A673 (cell line): ENCODE data around the gene LYRM4. TPM values are rescaled to one million over a fixed set of nuclear protein-coding genes. Genes with fewer than 3 reads are reported as not detected.

Experiments
- BruUV-seq: library from RNA; stranded (reverse); fragments of 400-500 nt; replicated peaks from 2 replicates; lab custom pipeline; 2021; lab: Mats Ljungman, UMichigan
- CTCF ChIA-PET: fragments of 300-600 bp; sonication (Branson Sonifier 250); formaldehyde crosslinking; loops from one replicate; lab custom pipeline; 2022; ENCODE audit warnings: antibody characterized with exemption; lab: Charles Lee
- POLR2A ChIA-PET: fragments of 300-600 bp; sonication (Branson Sonifier 250); formaldehyde crosslinking; loops from one replicate; lab custom pipeline; 2022; ENCODE audit warnings: antibody characterized with exemption; ENCODE audit not compliant: low non-redundant PET; lab: Charles Lee
- DNase-seq: peaks from one replicate; pipeline ENCODE4 v3.0.0-alpha.2; 2015; ENCODE audit warnings: low spot score
- H3K27ac ChIP-seq: fragments of 200-600 bp; sonication (generic); 2 replicates; pipeline ENCODE4 v1.5.1; 2016; ENCODE audit warnings: mixed run types, low read depth, mild to moderate bottlenecking, mixed read lengths, antibody characterized with exemption, low read length; ENCODE audit not compliant: poor library complexity, severe bottlenecking
- H3K27me3 ChIP-seq: fragments of 200-600 bp; sonication (generic); replicated peaks from 2 replicates; pipeline ENCODE4 v1.6.1; 2017; ENCODE audit warnings: mixed run types, low read depth, mild to moderate bottlenecking, mixed read lengths, antibody characterized with exemption, low read length; ENCODE audit not compliant: insufficient read depth, poor library complexity
- H3K36me3 ChIP-seq: fragments of 200-600 bp; sonication (generic); 2 replicates; pipeline ENCODE4 v1.6.1; 2016; ENCODE audit warnings: mixed run types, mild to moderate bottlenecking, mixed read lengths, antibody characterized with exemption, low read length; ENCODE audit not compliant: insufficient read depth, poor library complexity, severe bottlenecking
- H3K4me1 ChIP-seq: fragments of 200-600 bp; sonication (generic); 2 replicates; pipeline ENCODE4 v1.6.1; 2017; ENCODE audit warnings: mixed run types, mild to moderate bottlenecking, mixed read lengths, antibody characterized with exemption, low read length; ENCODE audit not compliant: insufficient read depth, poor library complexity, severe bottlenecking
- H3K4me3 ChIP-seq: fragments of 200-600 bp; sonication (generic); 2 replicates; pipeline ENCODE4 v1.5.1; 2016; ENCODE audit warnings: low read depth, mixed run types, mild to moderate bottlenecking, mixed read lengths, low read length; ENCODE audit not compliant: poor library complexity, severe bottlenecking
- H3K9me3 ChIP-seq: fragments of 200-600 bp; sonication (generic); 2 replicates; pipeline ENCODE4 v1.6.1; 2016; ENCODE audit warnings: mixed run types, low read depth, mild to moderate bottlenecking, mixed read lengths, antibody characterized with exemption, low read length; ENCODE audit not compliant: poor library complexity, severe bottlenecking
- CTCF ChIP-seq: fragments of 300-800, 200-600 bp; sonication (generic); conservative IDR thresholded peaks from 2 replicates; pipeline ENCODE4 v1.5.1; 2017; ENCODE audit warnings: low read depth, mild to moderate bottlenecking, antibody characterized with exemption, low read length, moderate library complexity, mixed read lengths
- EZH2 ChIP-seq: fragments of 200-600 bp; sonication (generic); IDR thresholded peaks from 2 replicates; pipeline ENCODE4 v1.6.1; 2017; ENCODE audit warnings: borderline replicate concordance, low read depth, mild to moderate bottlenecking, mixed read lengths, antibody characterized with exemption, low read length; ENCODE audit not compliant: poor library complexity, severe bottlenecking
- intact Hi-C: fragments of 100-400 bp; cut with micrococcal nuclease; formaldehyde crosslinking; loops from one replicate; pipeline ENCODE4 v1.10.0; 2022; ENCODE audit not compliant: unreplicated experiment
- total RNA-seq: library from RNA; stranded (reverse); gene quantifications from 2 replicates; pipeline ENCODE4 v1.2.3, GENCODE V29; 2021

The LYRM4 gene
- total RNA-seq, 1 experiment from 2014 or later: 53.6 TPM

GRCh38 chr6:5277589-5277988, 16.8 kb upstream of the LYRM4 start:
- no peaks in the 10 kb centered on the region for H3K9me3 ChIP-seq
- TF ChIP-seq EZH2 (no peak), CTCF (no peak)
- ChIA-PET CTCF (no interaction called here), POLR2A (no interaction called here)
- H3K27me3 ChIP-seq: no peaks in the 10 kb centered on the region
- H3K36me3 ChIP-seq: no peaks in the 10 kb centered on the region
- intact Hi-C loops: no loop called here
- DNase-seq: no peak
- no TSS peak for BruUV-seq
- no peak overlapping the region for H3K4me3 ChIP-seq
- no peaks in the 10 kb centered on the region for H3K4me1 ChIP-seq
- H3K27ac ChIP-seq: no peak overlapping the region

GRCh38 chr6:5276581-5276980, 15.8 kb upstream of the LYRM4 start:
- POLR2A ChIA-PET: no interaction called here
- Histone ChIP-seq H3K9me3 (no peaks in the 10 kb centered on the region), H3K4me3 (no peak overlapping the region), H3K27ac (no peak overlapping the region), H3K4me1 (no peaks in the 10 kb centered on the region), H3K36me3 (no peaks in the 10 kb centered on the region), H3K27me3 (no peaks in the 10 kb centered on the region)
- intact Hi-C loops: no loop called here
- no peak for DNase-seq
- CTCF ChIA-PET: no interaction called here
- no TSS peak for BruUV-seq
- TF ChIP-seq EZH2 (no peak), CTCF (no peak)

GRCh38 chr6:5275497-5275896, 14.7 kb upstream of the LYRM4 start:
- no peaks in the 10 kb centered on the region for H3K36me3 ChIP-seq

More at GRCh38 chr6:5275497-5275896, 14.7 kb upstream of the LYRM4 start:
- BruUV-seq: no TSS peak
- POLR2A ChIA-PET: interaction anchor here (0.6 kb wide), 1 partner anchor 982 kb away, joined by 3 read pairs; no protein-coding TSS in a partner anchor
- intact Hi-C loops: no loop called here
- Histone ChIP-seq H3K9me3 (no peaks in the 10 kb centered on the region), H3K4me1 (no peaks in the 10 kb centered on the region), H3K27ac (no peak overlapping the region), H3K27me3 (no peaks in the 10 kb centered on the region), H3K4me3 (no peak overlapping the region)
- CTCF ChIA-PET: no interaction called here
- no peak for DNase-seq
- no peak for TF ChIP-seq EZH2
- peak; percentile 16; the same call in 1 of the 2 replicates for TF ChIP-seq CTCF
